HepG2 (cell line): ENCODE measurements around the gene RALB. TPM values are rescaled to one million over a fixed set of nuclear protein-coding genes. Genes with fewer than 3 reads are reported as not detected.

ENCODE experiments used
- ARID3A ChIP-seq: IDR thresholded peaks from 2 replicates; pipeline ENCODE4 v1.6.1; 2012; ENCODE audit warnings: low read depth, low read length, improper control_type of control experiment
- CAMTA2 ChIP-seq: sonication (generic); formaldehyde crosslinking; IDR thresholded peaks from 2 replicates; pipeline ENCODE4 v1.4.0; 2020; ENCODE audit warnings: mild to moderate bottlenecking, missing genetic modification reagents, borderline replicate concordance
- E2F2 ChIP-seq: sonication (generic); formaldehyde crosslinking; IDR thresholded peaks from 2 replicates; pipeline ENCODE4 v1.4.0; 2020; ENCODE audit warnings: missing genetic modification reagents, borderline replicate concordance
- E2F5 ChIP-seq: sonication (generic); formaldehyde crosslinking; conservative IDR thresholded peaks from 2 replicates; pipeline ENCODE4 v1.4.0; 2020; ENCODE audit warnings: missing genetic modification reagents
- FOXP1 ChIP-seq, 2 experiments: fragments of 450-650 bp in 1 of 2; IDR thresholded peaks; 2 replicates each; pipeline ENCODE4 v1.6.1; 2017 to 2018; ENCODE audit warnings: antibody characterized with exemption in 1 of 2
- FUBP1 ChIP-seq: sonication (generic); formaldehyde crosslinking; IDR thresholded peaks from 2 replicates; pipeline ENCODE4 v1.5.1; 2020; ENCODE audit warnings: missing genetic modification reagents, mild to moderate bottlenecking, borderline replicate concordance
- NPAS2 ChIP-seq: sonication (generic); formaldehyde crosslinking; IDR thresholded peaks from 2 replicates; pipeline ENCODE4 v1.8.0; 2022; ENCODE audit warnings: mild to moderate bottlenecking, missing genetic modification reagents, borderline replicate concordance
- REXO4 ChIP-seq: sonication (generic); formaldehyde crosslinking; IDR thresholded peaks from 2 replicates; pipeline ENCODE4 v1.8.0; 2022; ENCODE audit warnings: missing genetic modification reagents, mild to moderate bottlenecking, borderline replicate concordance
- THAP9 ChIP-seq: sonication (generic); formaldehyde crosslinking; IDR thresholded peaks from 2 replicates; pipeline ENCODE4; 2020; ENCODE audit warnings: missing genetic modification reagents, mild to moderate bottlenecking, borderline replicate concordance
- ZBTB14 ChIP-seq: sonication (generic); formaldehyde crosslinking; IDR thresholded peaks from 2 replicates; pipeline ENCODE4 v1.4.0; 2020; ENCODE audit warnings: missing genetic modification reagents
- ZFP37 ChIP-seq: sonication (generic); formaldehyde crosslinking; IDR thresholded peaks from 2 replicates; pipeline ENCODE4 v1.4.0; 2020; ENCODE audit warnings: missing genetic modification reagents, borderline replicate concordance
- ZNF230 ChIP-seq: sonication (generic); formaldehyde crosslinking; IDR thresholded peaks from 2 replicates; pipeline ENCODE4 v1.4.0; 2020; ENCODE audit warnings: mild to moderate bottlenecking, missing genetic modification reagents
- ZNF580 ChIP-seq: IDR thresholded peaks from 2 replicates; pipeline ENCODE4 v1.6.1; 2016; ENCODE audit warnings: low read depth, borderline replicate concordance
- ZSCAN5A ChIP-seq: sonication (generic); formaldehyde crosslinking; IDR thresholded peaks from 2 replicates; pipeline ENCODE4 v1.8.0; 2022; ENCODE audit warnings: mild to moderate bottlenecking, missing genetic modification reagents, borderline replicate concordance
- polyA plus RNA-seq, 8 experiments: library from polyadenylated mRNA; depleted of rRNA in 3 of 8; stranded (reverse) in 7 of 8; unstranded in 1 of 8; fragments of >200 nt; fragmentation: Illumina TruSeq in 4 of 8; extraction: Trizol in 4 of 8; gene quantifications; 2 replicates each; pipeline versions ENCODE4 v1.2.1 to v1.2.3, GENCODE V29; 2011 to 2016; ENCODE audit warnings: low read depth in 4 of 8, missing spikeins in 1 of 8, mixed read lengths in 1 of 8; ENCODE audit not compliant: insufficient read depth in 1 of 8
- total RNA-seq, 5 experiments: library from RNA; depleted of rRNA; stranded (reverse); fragments of >200 nt; fragmentation: Illumina TruSeq; extraction: Trizol; gene quantifications; 2 replicates each; pipeline ENCODE4 v1.2.3, GENCODE V29; 2016; ENCODE audit warnings: low read depth in 1 of 5

RALB gene
- total and polyA plus RNA-seq, 2 of the 13 experiments (the other 11 are each of a cell fraction or from before 2014, with no cell fraction given), result 37.8 to 43.2 TPM

GRCh38 chr2:120252225-120253020, at the start of gene RALB (continued):
- TF ChIP-seq E2F2 (CRISPR knock-in tag), result no peak
- no peak for TF ChIP-seq E2F5
- TF ChIP-seq REXO4 (CRISPR knock-in tag), result no peak
- 0 out of 2 replicates have a peak, but pooled peaks have one; percentile 33 for TF ChIP-seq ZNF230
- peak; percentile 51; the same call in 1 of the 2 replicates for TF ChIP-seq ZFP37
- peak; percentile 97 for TF ChIP-seq ZBTB14 (CRISPR knock-in tag)
- TF ChIP-seq FUBP1, result no peak
- 0 out of 2 replicates have a peak, but pooled peaks have one; percentile 6 for TF ChIP-seq ARID3A
- TF ChIP-seq ZSCAN5A (CRISPR knock-in tag), result no peak
- peak; percentile 60; the same call in 1 of the 2 replicates for TF ChIP-seq ZNF580 (CRISPR knock-in tag)
- peak; percentile 62; the same call in 1 of the 2 replicates for TF ChIP-seq THAP9 (CRISPR knock-in tag)
- TF ChIP-seq CAMTA2 (CRISPR knock-in tag), result 0 out of 2 replicates have a peak, but pooled peaks have one; percentile 77
- no peak for TF ChIP-seq FOXP1 (IDR thresholded peaks at IDR 0.05)
- peak; percentile 30; the same call in 1 of the 2 replicates for TF ChIP-seq FOXP1 (CRISPR knock-in tag; IDR thresholded peaks at IDR 0.05)
- no peak for TF ChIP-seq NPAS2
